Common myeloid progenitor, CD34-positive (primary cell): ENCODE results near the gene RCSD1.

Experiments used
- CTCF ChIA-PET: fragments of 350-600 bp; sonication (Branson Sonifier 250); formaldehyde crosslinking; loops from one replicate; lab custom pipeline; 2021; ENCODE audit warnings: antibody characterized with exemption; lab: Charles Lee
- POLR2A ChIA-PET: fragments of 350-600 bp; sonication (Branson Sonifier 250); formaldehyde crosslinking; loops from one replicate; lab custom pipeline; 2021; ENCODE audit warnings: antibody characterized with exemption; lab: Charles Lee
- DNase-seq, 3 donors: peaks; one replicate each; pipeline versions ENCODE4 v3.0.0 to v3.0.0-alpha.2; 2013
- H3K27ac ChIP-seq, 2 experiments: 1 replicate in 1 of 2; 2 replicates in 1 of 2; pipeline ENCODE4 v1.7.0; 2013; ENCODE audit warnings: inconsistent platforms in 2 of 2, low read length in 2 of 2, mild to moderate bottlenecking in 2 of 2, low read depth in 1 of 2, moderate library complexity in 1 of 2; ENCODE audit not compliant: severe bottlenecking in 2 of 2, insufficient read depth in 1 of 2, poor library complexity in 1 of 2
- H3K27me3 ChIP-seq, 5 experiments: replicated peaks in 2 of 5; 1 replicate in 3 of 5; 2 replicates in 2 of 5; pipeline versions ENCODE4 v1.6.1 to v1.7.0; 2013; ENCODE audit warnings: low read length in 4 of 5, mild to moderate bottlenecking in 2 of 5, moderate library complexity in 2 of 5, inconsistent platforms in 1 of 5; ENCODE audit not compliant: insufficient read depth in 5 of 5, control insufficient read depth in 4 of 5
- H3K36me3 ChIP-seq, 4 experiments: 1 replicate in 2 of 4; 2 replicates in 2 of 4; pipeline versions ENCODE4 v1.6.1 to v1.7.0; 2013; ENCODE audit warnings: low read length in 3 of 4, control low read depth in 1 of 4, mild to moderate bottlenecking in 1 of 4; ENCODE audit not compliant: control insufficient read depth in 4 of 4, insufficient read depth in 4 of 4
- H3K4me1 ChIP-seq, 4 experiments: 1 replicate in 3 of 4; 2 replicates in 1 of 4; pipeline versions ENCODE4 v1.6.1 to v1.7.1; 2013; ENCODE audit warnings: low read length in 3 of 4, mild to moderate bottlenecking in 3 of 4, control low read depth in 1 of 4, inconsistent platforms in 1 of 4, moderate library complexity in 1 of 4; ENCODE audit not compliant: control insufficient read depth in 4 of 4, insufficient read depth in 4 of 4; ENCODE audit errors: control extremely low read depth in 1 of 4
- H3K4me3 ChIP-seq, 7 experiments: 1 replicate in 4 of 7; 2 replicates in 3 of 7; pipeline versions ENCODE4 v1.5.1 to v1.7.0; 2013; ENCODE audit warnings: mild to moderate bottlenecking in 7 of 7, low read length in 6 of 7, moderate library complexity in 6 of 7, inconsistent platforms in 2 of 7, low read depth in 2 of 7, control low read depth in 1 of 7; ENCODE audit not compliant: insufficient read depth in 4 of 7, control insufficient read depth in 1 of 7; ENCODE audit errors: extremely low read depth in 1 of 7
- H3K9me3 ChIP-seq, 5 experiments: 1 replicate in 4 of 5; 2 replicates in 1 of 5; pipeline versions ENCODE4 v1.6.1 to v1.7.1; 2013; ENCODE audit warnings: low read length in 4 of 5, mild to moderate bottlenecking in 2 of 5, inconsistent platforms in 1 of 5, low read depth in 1 of 5, moderate library complexity in 1 of 5; ENCODE audit not compliant: control insufficient read depth in 4 of 5, insufficient read depth in 2 of 5; ENCODE audit errors: control extremely low read depth in 1 of 5
- WGBS: methylation state at CpG from one replicate; pipeline ENCODE4 v1.1.5; 2013; ENCODE audit not compliant: insufficient coverage; 5-methylcytosine and 5-hydroxymethylcytosine counted together

The RCSD1 gene

DNA sequence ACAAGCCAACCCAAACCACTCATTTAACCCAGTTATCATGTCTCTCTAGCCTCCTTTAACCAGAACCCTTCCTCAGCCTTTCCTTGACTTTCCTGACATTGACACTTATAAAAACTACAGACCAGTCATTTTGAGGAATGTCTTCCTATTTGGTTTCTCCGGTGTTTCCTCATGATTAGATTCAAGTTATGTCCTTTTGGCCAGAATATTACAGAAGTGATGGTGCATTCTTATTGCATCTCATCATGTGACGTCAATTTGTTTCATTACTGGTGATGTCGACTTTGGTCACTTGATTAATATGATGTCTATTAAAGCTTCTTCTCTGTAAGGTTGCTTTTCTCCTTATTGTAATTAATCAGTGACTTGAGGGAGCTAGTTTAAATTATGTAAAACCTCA lies 6.1 kb upstream of the RCSD1 start:
- Histone ChIP-seq H3K36me3 (no peaks in the 10 kb centered on the region), H3K27ac (no peak overlapping the region), H3K4me3 (no peak overlapping the region), H3K27me3 (no peaks in the 10 kb centered on the region), H3K4me1 (peaks cover 17 to 60% (median 39%) of the 10 kb centered on the region in 4 experiments), H3K9me3 (no peaks in the 10 kb centered on the region)
- peak in 2 of 3 donors; percentile 45 to 78 for DNase-seq
- ChIA-PET POLR2A (no interaction called here), CTCF (interaction anchor here (1.7 to 2.1 kb wide), 2 partner anchors 10 to 23 kb away, joined by 4 to 10 read pairs; no protein-coding TSS in a partner anchor)
- 20% methylated on average over 1 of the region's 3 CpGs for WGBS

DNA sequence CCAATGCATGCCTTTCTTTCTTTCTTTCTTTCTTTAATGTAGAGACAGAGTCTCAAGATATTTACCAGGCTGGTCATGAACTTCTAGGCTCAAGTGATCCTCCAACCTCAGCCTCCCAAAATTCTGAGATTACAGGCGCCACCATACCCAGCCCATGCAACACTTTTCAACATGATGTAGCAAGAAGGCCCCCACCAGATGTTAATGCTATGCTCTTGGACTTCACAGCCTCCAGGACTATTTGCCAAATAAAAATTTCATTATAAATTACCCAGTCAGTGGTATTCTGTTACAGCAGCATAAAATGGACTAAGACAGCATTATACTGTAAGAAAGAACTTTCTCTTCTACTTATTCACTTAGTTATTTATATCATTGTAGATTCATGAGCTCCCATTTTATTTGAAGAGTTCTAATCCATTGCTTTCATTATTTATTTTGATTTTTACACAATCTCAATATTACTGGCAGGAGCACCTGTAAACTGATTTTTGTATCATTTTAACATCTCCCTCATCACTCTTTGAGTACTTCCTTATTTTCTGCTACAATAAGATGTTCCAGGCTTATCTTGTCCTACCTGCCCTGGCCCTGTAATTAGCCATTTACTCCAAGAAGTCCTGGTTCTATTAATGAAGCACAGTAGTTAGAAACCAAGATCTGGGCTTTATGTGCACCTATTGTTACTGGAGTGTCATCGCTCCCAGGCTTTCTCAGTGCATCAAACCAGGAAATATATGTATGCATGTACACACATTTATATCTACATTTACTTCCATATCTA lies 4.8 kb upstream of the RCSD1 start:
- Histone ChIP-seq H3K9me3 (no peaks in the 10 kb centered on the region), H3K27me3 (no peaks in the 10 kb centered on the region), H3K4me1 (peaks cover 22 to 61% (median 47%) of the 10 kb centered on the region in 4 experiments), H3K27ac (no peak overlapping the region), H3K36me3 (no peaks in the 10 kb centered on the region), H3K4me3 (no peak overlapping the region)
- ChIA-PET CTCF (interaction anchor here (1.5 to 2.1 kb wide), 3 partner anchors 8 to 24 kb away, joined by 4 to 10 read pairs (median 7); no protein-coding TSS in a partner anchor), POLR2A (no interaction called here)
- WGBS, result 100% methylated on average over 2 of the region's 2 CpGs
- DNase-seq, result no peak

DNA sequence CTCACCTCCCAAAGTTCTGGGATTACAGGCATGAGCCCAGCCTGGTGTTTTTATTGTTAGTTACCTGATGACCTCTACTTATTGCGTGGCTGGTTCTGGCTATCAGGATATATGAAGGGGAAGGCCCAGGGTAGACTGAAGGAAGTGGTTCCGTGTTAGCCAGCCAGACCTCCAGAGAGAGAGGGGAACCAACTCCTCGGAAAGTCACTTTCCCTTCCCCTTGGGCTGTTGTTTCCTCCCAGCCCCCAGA lies 2.5 kb upstream of the RCSD1 start:
- Histone ChIP-seq H3K9me3 (no peaks in the 10 kb centered on the region), H3K27ac (peak overlapping the region; percentile 90 to 96), H3K27me3 (no peaks in the 10 kb centered on the region), H3K36me3 (no peaks in the 10 kb centered on the region), H3K4me1 (peaks cover 39 to 76% (median 61%) of the 10 kb centered on the region in 4 experiments), H3K4me3 (peak overlapping the region in 4 of 7 experiments; percentile 52 to 93 (median 81))
- peak in 2 of 3 donors; percentile 74 to 78 for DNase-seq
- WGBS, result 0% methylated on average over 3 of the region's 3 CpGs
- ChIA-PET CTCF (interaction anchor here (1.1 to 12.4 kb wide), 7 partner anchors 10 to 1553 kb away, joined by 3 to 99 read pairs (median 13); no protein-coding TSS in a partner anchor), POLR2A (interaction anchor here (0.8 to 1.2 kb wide), 4 partner anchors 9 to 26 kb away, joined by 3 to 8 read pairs (median 5); no protein-coding TSS in a partner anchor)

DNA sequence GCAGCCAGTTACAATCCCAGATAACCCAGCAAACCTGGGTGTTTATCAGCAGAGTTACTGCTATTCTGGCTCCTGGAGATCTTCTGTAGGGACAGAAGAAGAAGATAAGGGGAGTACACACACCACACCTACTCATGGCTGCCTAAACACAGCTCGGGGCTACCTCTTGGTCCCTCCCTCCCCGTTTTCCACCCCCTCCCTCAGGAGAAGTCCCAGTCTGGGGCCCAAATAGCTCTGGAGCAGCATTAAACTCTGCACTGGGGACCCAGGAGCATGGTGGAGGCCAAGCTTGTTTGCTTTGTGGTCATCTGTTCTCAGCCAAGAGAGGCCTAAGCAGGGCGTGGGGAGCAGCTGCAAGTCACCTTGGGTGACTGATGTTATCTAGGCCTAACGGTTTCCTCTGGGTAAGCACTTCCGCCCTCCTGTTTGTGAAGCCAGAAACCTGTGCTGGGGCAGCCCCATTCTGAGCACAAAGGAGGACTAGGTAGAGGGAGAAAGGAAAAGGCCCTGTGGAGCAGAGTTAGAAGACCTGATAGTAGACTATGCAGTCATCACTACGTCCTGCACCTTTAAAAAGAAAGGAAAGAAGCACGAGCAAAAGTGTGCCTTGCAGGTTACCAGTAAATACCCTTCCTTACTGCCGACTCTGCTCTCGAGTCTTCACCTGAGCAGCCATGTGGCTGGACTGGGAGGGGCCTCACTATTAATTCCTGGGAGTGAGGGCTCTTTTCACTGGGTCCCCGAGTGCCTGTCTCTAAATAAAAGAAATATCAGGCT lies 2.0 kb upstream of the RCSD1 start:
- Histone ChIP-seq H3K27me3 (no peaks in the 10 kb centered on the region), H3K9me3 (no peaks in the 10 kb centered on the region), H3K36me3 (peaks cover 0 to 2% (median 0%) of the 10 kb centered on the region in 4 experiments), H3K4me3 (peak overlapping the region in 5 of 7 experiments; percentile 30 to 93 (median 75)), H3K4me1 (peaks cover 45 to 76% (median 66%) of the 10 kb centered on the region in 4 experiments), H3K27ac (peak overlapping the region; percentile 90 to 96)
- CTCF ChIA-PET, result interaction anchor here (1.1 to 12.4 kb wide), 7 partner anchors 9 to 1553 kb away, joined by 3 to 99 read pairs (median 13); no protein-coding TSS in a partner anchor
- peak; percentile 87 to 98 (median 96) for DNase-seq
- POLR2A ChIA-PET, result interaction anchor here (0.8 to 1.2 kb wide), 4 partner anchors 9 to 26 kb away, joined by 3 to 8 read pairs (median 4); no protein-coding TSS in a partner anchor
- WGBS, result 0% methylated on average over 6 of the region's 10 CpGs

DNA sequence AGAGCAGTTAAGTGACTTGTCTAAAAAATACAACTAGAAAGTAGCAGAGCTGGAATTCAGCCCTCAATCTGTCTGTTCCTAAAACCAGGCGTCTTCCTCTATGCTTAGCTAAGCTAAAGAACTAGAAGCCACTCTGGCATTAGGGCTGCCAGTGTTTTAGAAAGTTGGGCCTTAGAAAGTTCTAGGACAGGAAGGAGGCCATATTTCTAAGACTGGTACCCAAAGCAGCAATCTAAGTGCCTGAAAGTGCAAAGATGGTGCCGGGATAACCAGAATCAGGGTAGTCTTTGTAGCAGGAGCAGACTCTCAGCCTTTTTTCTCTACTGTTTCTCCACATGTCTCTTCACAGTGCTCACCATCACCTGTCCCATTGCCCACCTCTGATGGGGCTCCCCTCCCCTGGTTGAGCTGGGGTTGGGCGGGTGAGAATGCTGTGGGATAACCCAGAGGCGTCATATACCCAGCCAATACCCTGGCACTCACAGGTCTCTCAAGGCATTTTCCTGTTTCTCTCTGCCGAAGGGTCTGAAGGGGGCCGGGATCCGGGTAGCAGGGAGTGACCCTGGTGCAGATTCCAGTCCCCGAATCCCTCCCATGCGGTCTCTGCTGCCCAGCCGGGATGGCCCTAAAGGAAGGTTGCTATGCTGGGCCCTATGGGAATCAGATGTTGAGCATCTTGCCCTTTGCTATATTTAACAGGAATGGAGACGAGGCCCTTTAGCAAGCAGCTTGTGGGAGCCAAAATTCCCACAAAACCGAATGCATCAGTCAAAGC lies 1.1 kb upstream of the RCSD1 start:
- no peak for DNase-seq
- Histone ChIP-seq H3K27ac (peak overlapping the region; percentile 90 to 96), H3K36me3 (peaks cover 0 to 7% (median 4%) of the 10 kb centered on the region in 4 experiments), H3K9me3 (no peaks in the 10 kb centered on the region), H3K4me1 (peaks cover 53 to 80% (median 71%) of the 10 kb centered on the region in 4 experiments), H3K4me3 (peak overlapping the region; percentile 6 to 94 (median 75)), H3K27me3 (no peaks in the 10 kb centered on the region)
- ChIA-PET POLR2A (interaction anchor here (1.1 kb wide), 1 partner anchor 12 kb away, joined by 8 read pairs; no protein-coding TSS in a partner anchor), CTCF (interaction anchor here (0.9 to 12.4 kb wide), 8 partner anchors 8 to 80 kb away, joined by 3 to 99 read pairs (median 8); no protein-coding TSS in a partner anchor)
- 48% methylated on average over 9 of the region's 12 CpGs for WGBS
